Prostate gland (tissue), 2 donors: ENCODE results near the gene NDOR1. TPM values are rescaled to one million over a fixed set of nuclear protein-coding genes. Genes with fewer than 3 reads are reported as not detected.

Source experiments
- DNase-seq: peaks from one replicate; pipeline ENCODE4 v3.0.0-alpha.2; 2019; ENCODE audit warnings: low spot score
- H3K27ac ChIP-seq, 2 donors: fragments of 200-600 bp; sonication (generic); 2 replicates each; pipeline ENCODE4 v1.5.1; 2017 to 2019
- H3K27me3 ChIP-seq: fragments of 200-600 bp; sonication (generic); replicated peaks from 2 replicates; pipeline ENCODE4 v1.5.1; 2019; ENCODE audit not compliant: insufficient read depth
- H3K36me3 ChIP-seq, 2 donors: fragments of 200-600 bp; sonication (generic); 1 replicate in 1 of 2; 2 replicates in 1 of 2; pipeline versions ENCODE4 v1.5.1 to v1.8.1; 2017 to 2019
- H3K4me1 ChIP-seq: fragments of 200-600 bp; sonication (generic); replicated peaks from 2 replicates; pipeline ENCODE4 v1.5.1; 2019
- H3K4me3 ChIP-seq, 2 donors: fragments of 200-600 bp; sonication (generic); 2 replicates each; pipeline ENCODE4 v1.5.1; 2017 to 2019
- H3K9me3 ChIP-seq: fragments of 200-600 bp; sonication (generic); 2 replicates; pipeline ENCODE4 v1.5.1; 2017
- POLR2A ChIP-seq: fragments of 450-650 bp; IDR thresholded peaks from one replicate; pipeline ENCODE4 v1.6.1; 2016; ENCODE audit warnings: antibody characterized with exemption, mild to moderate bottlenecking
- POLR2AphosphoS5 ChIP-seq: sonication (generic); formaldehyde crosslinking; IDR thresholded peaks from one replicate; pipeline ENCODE4 v1.6.1; 2017; ENCODE audit warnings: antibody characterized with exemption
- WGBS: methylation state at CpG from one replicate; pipeline ENCODE4 v1.1.5; 2018; 5-methylcytosine and 5-hydroxymethylcytosine counted together
- intact Hi-C: fragments of 100-400 bp; cut with DNase I; formaldehyde crosslinking; loops from one replicate; pipeline ENCODE4 v1.14.2; 2022
- total RNA-seq, 2 donors: library from RNA; depleted of rRNA; stranded (reverse); fragments of >200 nt; gene quantifications; one replicate each; pipeline ENCODE4 v1.1.0, GENCODE V29; 2016
- TF ChIP-seq, protein P1 (sequence below), 4 experiments: fragments of 200-600 bp in 2 of 4; fragments of 450-650 bp in 2 of 4; sonication (generic) in 2 of 4; IDR thresholded peaks; 1 replicate in 3 of 4; 2 replicates in 1 of 4; pipeline ENCODE4 v1.5.1; 2016 to 2019; ENCODE audit warnings: antibody characterized with exemption in 4 of 4, mild to moderate bottlenecking in 2 of 4, moderate library complexity in 2 of 4

Gene NDOR1
- total RNA-seq, 2 donors from 2014 or later: 18.5 to 31.9 TPM

DNA sequence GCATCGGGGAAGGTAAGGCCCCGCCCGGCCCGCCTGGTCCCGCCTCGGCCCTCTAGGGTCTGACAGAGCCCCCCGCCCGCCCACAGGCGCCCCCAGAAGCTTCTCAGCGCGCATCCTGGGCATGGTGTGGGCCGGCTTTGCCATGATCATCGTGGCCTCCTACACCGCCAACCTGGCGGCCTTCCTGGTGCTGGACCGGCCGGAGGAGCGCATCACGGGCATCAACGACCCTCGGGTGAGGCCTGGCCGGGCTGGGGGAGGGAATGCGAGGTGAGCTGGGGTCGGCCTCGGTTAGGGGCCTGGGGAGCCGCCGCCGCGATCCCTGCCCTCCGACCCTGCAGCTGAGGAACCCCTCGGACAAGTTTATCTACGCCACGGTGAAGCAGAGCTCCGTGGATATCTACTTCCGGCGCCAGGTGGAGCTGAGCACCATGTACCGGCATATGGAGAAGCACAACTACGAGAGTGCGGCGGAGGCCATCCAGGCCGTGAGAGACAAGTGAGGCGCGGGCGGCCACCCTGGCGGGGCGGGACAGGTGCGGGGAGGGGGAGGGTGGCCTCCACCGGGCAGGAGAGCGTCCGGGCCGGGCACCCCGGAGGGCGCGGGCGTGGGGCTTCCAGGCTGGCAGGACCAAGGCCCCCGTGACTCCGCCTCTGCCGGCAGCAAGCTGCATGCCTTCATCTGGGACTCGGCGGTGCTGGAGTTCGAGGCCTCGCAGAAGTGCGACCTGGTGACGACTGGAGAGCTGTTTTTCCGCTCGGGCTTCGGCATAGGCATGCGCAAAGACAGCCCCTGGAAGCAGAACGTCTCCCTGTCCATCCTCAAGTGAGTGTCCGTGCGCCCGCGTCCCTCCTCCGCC, 42.8 kb upstream of the NDOR1 start:
- peak overlapping the region in 1 of 2 donors; percentile 25 for H3K4me3 ChIP-seq
- WGBS: 8% methylated on average over 60 of the region's 74 CpGs
- H3K27me3 ChIP-seq: peaks cover 7% of the 10 kb centered on the region
- H3K9me3 ChIP-seq: no peaks in the 10 kb centered on the region
- intact Hi-C loops: no loop called here
- peaks cover 10% of the 10 kb centered on the region for H3K4me1 ChIP-seq
- H3K27ac ChIP-seq: peak overlapping the region; percentile 38 to 68
- TF ChIP-seq POLR2AphosphoS5 (no peak), POLR2A (no peak)
- TF ChIP-seq, protein P1, sequence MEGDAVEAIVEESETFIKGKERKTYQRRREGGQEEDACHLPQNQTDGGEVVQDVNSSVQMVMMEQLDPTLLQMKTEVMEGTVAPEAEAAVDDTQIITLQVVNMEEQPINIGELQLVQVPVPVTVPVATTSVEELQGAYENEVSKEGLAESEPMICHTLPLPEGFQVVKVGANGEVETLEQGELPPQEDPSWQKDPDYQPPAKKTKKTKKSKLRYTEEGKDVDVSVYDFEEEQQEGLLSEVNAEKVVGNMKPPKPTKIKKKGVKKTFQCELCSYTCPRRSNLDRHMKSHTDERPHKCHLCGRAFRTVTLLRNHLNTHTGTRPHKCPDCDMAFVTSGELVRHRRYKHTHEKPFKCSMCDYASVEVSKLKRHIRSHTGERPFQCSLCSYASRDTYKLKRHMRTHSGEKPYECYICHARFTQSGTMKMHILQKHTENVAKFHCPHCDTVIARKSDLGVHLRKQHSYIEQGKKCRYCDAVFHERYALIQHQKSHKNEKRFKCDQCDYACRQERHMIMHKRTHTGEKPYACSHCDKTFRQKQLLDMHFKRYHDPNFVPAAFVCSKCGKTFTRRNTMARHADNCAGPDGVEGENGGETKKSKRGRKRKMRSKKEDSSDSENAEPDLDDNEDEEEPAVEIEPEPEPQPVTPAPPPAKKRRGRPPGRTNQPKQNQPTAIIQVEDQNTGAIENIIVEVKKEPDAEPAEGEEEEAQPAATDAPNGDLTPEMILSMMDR (IDR thresholded peaks at IDR 0.05): peak in 3 of 4 experiments; percentile 31 to 57 (median 49)
- DNase-seq: peak; percentile 71
- no peaks in the 10 kb centered on the region for H3K36me3 ChIP-seq

DNA sequence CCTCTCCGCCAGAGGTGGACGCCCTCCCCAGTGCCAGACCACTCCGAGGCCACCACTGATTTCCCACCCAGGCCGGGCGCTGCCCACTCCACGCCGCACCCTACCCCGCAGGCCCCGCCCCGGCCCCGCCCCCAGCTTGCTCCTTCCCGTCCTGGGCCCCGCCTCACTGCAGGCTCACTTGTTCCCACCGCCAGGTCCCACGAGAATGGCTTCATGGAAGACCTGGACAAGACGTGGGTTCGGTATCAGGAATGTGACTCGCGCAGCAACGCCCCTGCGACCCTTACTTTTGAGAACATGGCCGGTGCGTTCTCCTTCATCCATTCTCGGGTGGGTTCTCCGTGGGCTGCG, 42.2 kb upstream of the NDOR1 start:
- 25% methylated on average over 25 of the region's 26 CpGs for WGBS
- H3K27ac ChIP-seq: peak overlapping the region; percentile 38 to 68

DNA sequence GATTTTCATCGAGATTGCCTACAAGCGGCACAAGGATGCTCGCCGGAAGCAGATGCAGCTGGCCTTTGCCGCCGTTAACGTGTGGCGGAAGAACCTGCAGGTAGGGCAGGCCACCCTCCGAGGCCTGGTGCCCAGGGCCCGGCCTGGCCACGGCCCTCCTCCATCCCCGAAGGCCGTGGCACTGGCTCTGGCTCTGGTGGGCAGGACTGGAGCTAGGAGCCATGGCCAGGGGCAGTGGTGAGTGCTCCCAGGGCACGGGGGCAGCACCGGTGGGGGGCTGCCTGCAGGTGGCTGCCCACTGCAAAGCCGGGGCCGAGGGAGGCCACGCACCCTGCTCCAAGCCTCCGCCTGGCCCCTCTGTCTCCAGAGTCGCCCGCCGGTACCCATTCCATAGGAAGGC, 41.7 kb upstream of the NDOR1 start:
- intact Hi-C loops: no loop called here
- H3K4me3 ChIP-seq: no peak overlapping the region
- no peaks in the 10 kb centered on the region for H3K36me3 ChIP-seq
- H3K4me1 ChIP-seq: peaks cover 10% of the 10 kb centered on the region
- no peaks in the 10 kb centered on the region for H3K9me3 ChIP-seq
- WGBS: 82% methylated on average over 22 of the region's 22 CpGs
- no peak for DNase-seq
- H3K27ac ChIP-seq: no peak overlapping the region
- TF ChIP-seq POLR2AphosphoS5: no peak
- peaks cover 7% of the 10 kb centered on the region for H3K27me3 ChIP-seq

More for the DNA sequence above, 42.2 kb upstream of the NDOR1 start:
- peak; percentile 30 for DNase-seq
- no peak for TF ChIP-seq POLR2AphosphoS5
- TF ChIP-seq POLR2A: no peak
- TF ChIP-seq, protein P1 (IDR thresholded peaks at IDR 0.05): no peak
- peaks cover 7% of the 10 kb centered on the region for H3K27me3 ChIP-seq
- no peaks in the 10 kb centered on the region for H3K9me3 ChIP-seq
- H3K4me1 ChIP-seq: peaks cover 10% of the 10 kb centered on the region
- H3K36me3 ChIP-seq: no peaks in the 10 kb centered on the region
- intact Hi-C loops: no loop called here
- H3K4me3 ChIP-seq: peak overlapping the region in 1 of 2 donors; percentile 25

DNA sequence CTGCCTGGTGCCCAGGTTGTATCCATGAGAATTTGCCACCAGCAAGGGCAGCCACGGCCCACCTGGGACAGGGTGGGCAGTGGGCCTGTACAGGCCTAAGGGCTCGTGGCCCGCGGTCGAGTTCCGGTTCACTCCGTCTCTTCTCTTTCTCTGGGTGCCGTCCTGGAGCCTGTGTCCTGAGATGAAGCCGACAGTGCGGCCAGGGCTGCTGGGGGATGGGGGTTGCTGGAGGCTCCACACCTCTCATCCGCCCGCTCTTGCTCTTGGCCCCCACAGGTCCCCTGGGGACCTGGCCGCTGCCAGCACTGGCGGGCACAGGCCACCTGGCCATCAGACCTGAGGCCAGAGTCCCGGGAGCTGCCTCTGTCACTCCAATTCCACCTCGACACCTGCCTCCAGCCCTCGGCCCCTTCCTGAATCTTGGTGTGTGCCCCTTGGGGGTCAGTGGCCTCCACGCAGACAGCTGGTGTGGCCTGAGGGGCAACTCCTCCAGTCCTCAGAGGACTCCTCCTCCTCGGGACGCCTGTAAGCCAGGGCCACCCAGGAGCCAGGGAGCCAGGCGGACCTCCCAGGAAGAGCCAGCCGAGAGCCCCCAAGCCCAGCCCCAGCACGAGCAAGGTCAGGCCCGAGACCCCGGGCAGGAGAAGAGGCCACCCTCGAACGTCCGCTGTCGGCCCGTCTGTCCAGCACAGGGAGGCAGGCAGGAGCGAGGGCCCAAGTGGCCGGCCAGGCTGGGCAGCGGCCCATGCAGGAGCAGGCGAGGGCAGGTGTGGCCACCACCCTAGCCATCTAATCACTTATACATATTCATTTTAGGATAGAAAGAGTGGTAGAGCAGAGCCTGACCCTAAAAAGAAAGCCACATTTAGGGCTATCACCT, 40.9 kb upstream of the NDOR1 start:
- H3K36me3 ChIP-seq: no peaks in the 10 kb centered on the region
- H3K4me1 ChIP-seq: peaks cover 10% of the 10 kb centered on the region
- intact Hi-C loops: no loop called here
- no peak overlapping the region for H3K27ac ChIP-seq
- no peak for DNase-seq
- H3K9me3 ChIP-seq: no peaks in the 10 kb centered on the region
- TF ChIP-seq, protein P1 (IDR thresholded peaks at IDR 0.05): no peak
- no peak for TF ChIP-seq POLR2AphosphoS5
- no peak for TF ChIP-seq POLR2A
- H3K4me3 ChIP-seq: no peak overlapping the region
- H3K27me3 ChIP-seq: peaks cover 6% of the 10 kb centered on the region
- 66% methylated on average over 34 of the region's 34 CpGs for WGBS

DNA sequence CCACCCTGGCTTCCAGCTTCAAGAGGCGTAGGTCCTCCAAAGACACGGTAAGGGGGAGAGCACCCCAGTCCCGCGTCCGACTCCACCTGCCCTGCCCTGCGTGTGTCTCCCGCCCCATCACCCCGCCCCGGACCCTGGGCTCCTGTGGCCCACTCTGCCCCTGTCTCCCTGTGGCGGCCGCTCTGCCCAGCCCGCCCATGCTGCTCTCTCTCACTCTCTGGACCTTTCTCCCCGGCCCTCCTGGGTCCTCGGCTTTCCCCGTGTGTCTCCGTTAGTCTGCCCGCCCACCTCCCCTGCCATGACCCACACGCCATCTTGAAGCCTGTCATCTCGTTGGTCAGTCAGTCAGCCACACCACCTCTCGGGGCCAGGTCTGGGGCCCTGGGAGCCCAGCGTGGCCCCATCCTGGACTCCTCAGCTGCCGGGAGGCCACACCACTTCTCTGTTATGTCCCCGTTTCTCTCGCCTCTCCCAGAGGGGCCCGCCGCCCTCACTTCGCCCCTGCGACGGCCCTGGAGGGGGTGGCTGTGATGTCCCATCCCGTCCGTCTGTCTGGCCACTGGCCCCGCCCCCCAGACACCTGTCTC, 40.2 kb upstream of the NDOR1 start:
- H3K4me3 ChIP-seq: no peak overlapping the region
- 78% methylated on average over 32 of the region's 32 CpGs for WGBS
- peaks cover 15% of the 10 kb centered on the region for H3K4me1 ChIP-seq
- no peaks in the 10 kb centered on the region for H3K36me3 ChIP-seq
- H3K27ac ChIP-seq: no peak overlapping the region
- no peak for TF ChIP-seq POLR2A
- TF ChIP-seq, protein P1 (IDR thresholded peaks at IDR 0.05): no peak
- no peak for TF ChIP-seq POLR2AphosphoS5
- peaks cover 3% of the 10 kb centered on the region for H3K27me3 ChIP-seq
- no peaks in the 10 kb centered on the region for H3K9me3 ChIP-seq
- intact Hi-C loops: no loop called here
- DNase-seq: no peak
